Natural killer cell treated with Interleukin-12 subunit alpha and Interleukin-12 subunit beta and Interleukin-15 and Interleukin-18, amount 100 ng/mL, for 72 hours (primary cell): Measurements from ENCODE around the gene STXBP3. TPM values are rescaled to one million over a fixed set of nuclear protein-coding genes. Genes with fewer than 3 reads are reported as not detected.
A peak's percentile ranks its signal among the peaks of the same experiment; 100 is the strongest.

Source experiments
- ATAC-seq, 2 donors: fragments of 150-1000 bp; cut with Tn5 transposase in 1 of 2; sonication (Bioruptor Pico), chemical (Tn5 transposase) in 1 of 2; 2 replicates each; pipeline ENCODE4 v1.10.0; 2021
- DNase-seq: peaks from one replicate; pipeline ENCODE4 v3.0.0; 2022; ENCODE audit warnings: low spot score
- H3K27ac Mint-ChIP-seq, 2 donors: 1 replicate in 1 of 2; 2 replicates in 1 of 2; pipeline ENCODE4 v1.8.0; 2022; ENCODE audit warnings: mixed read lengths in 2 of 2, mild to moderate bottlenecking in 1 of 2, moderate library complexity in 1 of 2
- H3K27me3 Mint-ChIP-seq, 2 donors: 1 replicate in 1 of 2; 2 replicates in 1 of 2; pipeline ENCODE4 v1.8.0; 2022; ENCODE audit warnings: mixed read lengths in 2 of 2
- H3K36me3 Mint-ChIP-seq: one replicate; pipeline ENCODE4 v1.8.0; 2022; ENCODE audit warnings: mixed read lengths
- H3K4me1 Mint-ChIP-seq, 2 donors: 1 replicate in 1 of 2; 2 replicates in 1 of 2; pipeline ENCODE4 v1.8.0; 2022; ENCODE audit warnings: low read depth in 2 of 2, mixed read lengths in 2 of 2, mild to moderate bottlenecking in 1 of 2
- H3K4me3 Mint-ChIP-seq: one replicate; pipeline ENCODE4 v1.8.0; 2022; ENCODE audit warnings: mixed read lengths
- H3K9me3 Mint-ChIP-seq: 2 replicates; pipeline ENCODE4 v1.8.0; 2022; ENCODE audit warnings: mixed read lengths
- total RNA-seq, 2 donors: library from RNA; stranded (reverse); gene quantifications; one replicate each; pipeline ENCODE4 v1.2.3, GENCODE V29; 2022

Gene STXBP3
- total RNA-seq, 2 donors from 2014 or later, result 52.9 to 53.1 TPM

- Mint-ChIP-seq H3K27ac (no peak overlapping the region), H3K4me1 (peaks cover 10 to 12% of the 10 kb centered on the region in 2 donors), H3K4me3 (no peak overlapping the region), H3K27me3 (peaks cover 0 to 2% of the 10 kb centered on the region in 2 donors), H3K9me3 (no peaks in the 10 kb centered on the region), H3K36me3 (no peaks in the 10 kb centered on the region)
- peak; percentile 57 to 69 for ATAC-seq
- DNase-seq, result peak; percentile 76
Measured at GRCh38 chr1:108828074-108828961, 81.8 kb downstream of the STXBP3 start.

GRCh38 chr1:108829498-108829916 lies 83.0 kb downstream of the STXBP3 start:
- Mint-ChIP-seq H3K27ac (no peak overlapping the region), H3K4me3 (no peak overlapping the region), H3K4me1 (peaks cover 10 to 12% of the 10 kb centered on the region in 2 donors), H3K27me3 (no peaks in the 10 kb centered on the region), H3K9me3 (no peaks in the 10 kb centered on the region), H3K36me3 (no peaks in the 10 kb centered on the region)
- DNase-seq, result no peak
- no peak for ATAC-seq

GRCh38 chr1:108830119-108831008 lies 83.9 kb downstream of the STXBP3 start:
- H3K27me3 Mint-ChIP-seq, result no peaks in the 10 kb centered on the region
- ATAC-seq (peak in 1 of 2 donors; percentile 59), DNase-seq (no peak)
- no peaks in the 10 kb centered on the region for H3K36me3 Mint-ChIP-seq
- no peak overlapping the region for H3K4me3 Mint-ChIP-seq
- peaks cover 10 to 12% of the 10 kb centered on the region in 2 donors for H3K4me1 Mint-ChIP-seq
- H3K27ac Mint-ChIP-seq, result peak overlapping the region; percentile 31 to 48
- no peaks in the 10 kb centered on the region for H3K9me3 Mint-ChIP-seq

GRCh38 chr1:108831225-108831624 lies 84.8 kb downstream of the STXBP3 start:
- Mint-ChIP-seq H3K9me3 (no peaks in the 10 kb centered on the region), H3K27ac (peak overlapping the region; percentile 30 to 31), H3K27me3 (no peaks in the 10 kb centered on the region), H3K4me1 (peaks cover 10 to 12% of the 10 kb centered on the region in 2 donors), H3K36me3 (no peaks in the 10 kb centered on the region), H3K4me3 (no peak overlapping the region)
- ATAC-seq, result peak in 1 of 2 donors; percentile 24
- no peak for DNase-seq

GRCh38 chr1:108832929-108833328 lies 86.5 kb downstream of the STXBP3 start:
- H3K9me3 Mint-ChIP-seq, result no peaks in the 10 kb centered on the region
- H3K27ac Mint-ChIP-seq, result no peak overlapping the region

GRCh38 chr1:108841703-108842102 lies 95.2 kb downstream of the STXBP3 start:
- Mint-ChIP-seq H3K27me3 (peaks cover 0 to 2% of the 10 kb centered on the region in 2 donors), H3K36me3 (no peaks in the 10 kb centered on the region), H3K9me3 (no peaks in the 10 kb centered on the region), H3K27ac (no peak overlapping the region), H3K4me1 (no peaks in the 10 kb centered on the region), H3K4me3 (no peak overlapping the region)
- ATAC-seq, result no peak
- no peak for DNase-seq

More at GRCh38 chr1:108832929-108833328, 86.5 kb downstream of the STXBP3 start:
- DNase-seq (no peak), ATAC-seq (no peak)
- no peaks in the 10 kb centered on the region for H3K36me3 Mint-ChIP-seq
- H3K4me1 Mint-ChIP-seq, result peaks cover 10 to 12% of the 10 kb centered on the region in 2 donors
- H3K27me3 Mint-ChIP-seq, result no peaks in the 10 kb centered on the region
- no peak overlapping the region for H3K4me3 Mint-ChIP-seq

- H3K4me1 Mint-ChIP-seq, result no peaks in the 10 kb centered on the region
- no peaks in the 10 kb centered on the region for H3K9me3 Mint-ChIP-seq
- DNase-seq (no peak), ATAC-seq (no peak)
- no peak overlapping the region for H3K4me3 Mint-ChIP-seq
- H3K36me3 Mint-ChIP-seq, result no peaks in the 10 kb centered on the region
- H3K27me3 Mint-ChIP-seq, result peaks cover 0 to 6% of the 10 kb centered on the region in 2 donors
- no peak overlapping the region for H3K27ac Mint-ChIP-seq
Measured at GRCh38 chr1:108842525-108843181, 96.2 kb downstream of the STXBP3 start.

- DNase-seq (no peak), ATAC-seq (no peak)
- Mint-ChIP-seq H3K4me1 (no peaks in the 10 kb centered on the region), H3K27me3 (peaks cover 0 to 6% of the 10 kb centered on the region in 2 donors), H3K36me3 (no peaks in the 10 kb centered on the region), H3K4me3 (no peak overlapping the region), H3K27ac (no peak overlapping the region), H3K9me3 (no peaks in the 10 kb centered on the region)
Measured at GRCh38 chr1:108843390-108844137, 97.1 kb downstream of the STXBP3 start.

GRCh38 chr1:108845446-108845845 lies 99.0 kb downstream of the STXBP3 start:
- DNase-seq (no peak), ATAC-seq (no peak)
- H3K27ac Mint-ChIP-seq, result no peak overlapping the region

GRCh38 chr1:108845991-108846390 lies 99.5 kb downstream of the STXBP3 start:
- H3K9me3 Mint-ChIP-seq, result no peaks in the 10 kb centered on the region
- H3K4me1 Mint-ChIP-seq, result no peaks in the 10 kb centered on the region
- DNase-seq (no peak), ATAC-seq (no peak)
- H3K27me3 Mint-ChIP-seq, result peaks cover 6 to 7% of the 10 kb centered on the region in 2 donors
- H3K4me3 Mint-ChIP-seq, result no peak overlapping the region
- no peaks in the 10 kb centered on the region for H3K36me3 Mint-ChIP-seq
- H3K27ac Mint-ChIP-seq, result no peak overlapping the region

More at GRCh38 chr1:108845446-108845845, 99.0 kb downstream of the STXBP3 start:
- Mint-ChIP-seq H3K27me3 (peaks cover 4 to 6% of the 10 kb centered on the region in 2 donors), H3K4me1 (no peaks in the 10 kb centered on the region), H3K36me3 (no peaks in the 10 kb centered on the region), H3K4me3 (no peak overlapping the region), H3K9me3 (no peaks in the 10 kb centered on the region)

- Mint-ChIP-seq H3K36me3 (no peaks in the 10 kb centered on the region), H3K4me1 (peaks cover 3 to 4% of the 10 kb centered on the region in 2 donors), H3K27me3 (peaks cover 7 to 9% of the 10 kb centered on the region in 2 donors), H3K27ac (no peak overlapping the region), H3K4me3 (no peak overlapping the region), H3K9me3 (no peaks in the 10 kb centered on the region)
- ATAC-seq (no peak), DNase-seq (no peak)
Measured at GRCh38 chr1:108847494-108847893, 101.0 kb downstream of the STXBP3 start.

GRCh38 chr1:108848806-108849205 lies 102.3 kb downstream of the STXBP3 start:
- Mint-ChIP-seq H3K27ac (no peak overlapping the region), H3K4me1 (peaks cover 6 to 7% of the 10 kb centered on the region in 2 donors), H3K4me3 (no peak overlapping the region), H3K27me3 (peaks cover 7 to 9% of the 10 kb centered on the region in 2 donors), H3K9me3 (no peaks in the 10 kb centered on the region), H3K36me3 (no peaks in the 10 kb centered on the region)
- DNase-seq, result no peak
- no peak for ATAC-seq

GRCh38 chr1:108850929-108851328 lies 104.5 kb downstream of the STXBP3 start:
- Mint-ChIP-seq H3K9me3 (no peaks in the 10 kb centered on the region), H3K4me1 (peaks cover 6 to 7% of the 10 kb centered on the region in 2 donors), H3K27ac (no peak overlapping the region), H3K4me3 (no peak overlapping the region), H3K36me3 (no peaks in the 10 kb centered on the region), H3K27me3 (peaks cover 9 to 15% of the 10 kb centered on the region in 2 donors)
- ATAC-seq (no peak), DNase-seq (no peak)
